ENCODE measurements around the gene GOT1. TPM values are rescaled to one million over a fixed set of nuclear protein-coding genes. Genes with fewer than 3 reads are reported as not detected.
A peak's percentile ranks its signal among the peaks of the same experiment; 100 is the strongest.

Gene GOT1
- polyA plus RNA-seq, 3 donors, result 2.6 to 10.4 (median 8.2) TPM

- H3K27ac Mint-ChIP-seq, result peak overlapping the region in 1 of 7 donors; percentile 16
- H3K79me2 ChIP-seq (ENCODE audit: insufficient read depth, low read length), result no peaks in the 10 kb centered on the region
- intact Hi-C loops (cut with micrococcal nuclease), result no loop called here
Observed at GRCh38 chr10:99419688-99420087, 10.7 kb downstream of the GOT1 start.

GRCh38 chr10:99418910-99419624 lies 11.4 kb downstream of the GOT1 start:
- intact Hi-C loops (cut with micrococcal nuclease), result no loop called here
- Mint-ChIP-seq H3K9me3 (peaks cover 0 to 3% (median under 1%) of the 10 kb centered on the region in 7 donors), H3K4me1 (no peaks in the 10 kb centered on the region), H3K27me3 (ENCODE audit: low read depth in 3 of 3) (no peaks in the 10 kb centered on the region), H3K27ac (peak overlapping the region in 1 of 7 donors; percentile 51), H3K4me3 (no peak overlapping the region), H3K36me3 (peaks cover 29 to 37% of the 10 kb centered on the region in 2 donors)
- Histone ChIP-seq H4K20me1 (ENCODE audit: insufficient read depth, low read length) (no peaks in the 10 kb centered on the region), H3K36me3 (replicated peaks in 1 of 2; ENCODE audit: control insufficient read depth in 1 of 2, insufficient read depth in 2 of 2, low read length in 2 of 2) (peaks cover 0 to 21% of the 10 kb centered on the region in 2 donors), H3K9me3 (replicated peaks in 1 of 2; ENCODE audit: control insufficient read depth in 1 of 2, insufficient read depth in 1 of 2, low read length in 2 of 2) (no peaks in the 10 kb centered on the region), H3K27ac (ENCODE audit: low read depth in 1 of 2, low read length in 2 of 2) (no peak overlapping the region), H3K79me2 (ENCODE audit: insufficient read depth, low read length) (no peaks in the 10 kb centered on the region), H3K4me2 (replicated peaks; ENCODE audit: extremely low read depth, low read length, poor library complexity, severe bottlenecking) (no peak overlapping the region), H3K9ac (ENCODE audit: insufficient read depth, low read length, poor library complexity, severe bottlenecking) (no peak overlapping the region), H3K27me3 (ENCODE audit: control insufficient read depth in 2 of 2, insufficient read depth in 2 of 2, low read length in 2 of 2) (no peaks in the 10 kb centered on the region), H3K4me3 (replicated peaks in 1 of 3; ENCODE audit: low read depth in 2 of 3, low read length in 3 of 3) (no peak overlapping the region), H3K4me1 (ENCODE audit: control insufficient read depth in 1 of 2, insufficient read depth in 2 of 2, low read length in 2 of 2) (no peaks in the 10 kb centered on the region), H2AFZ (ENCODE audit: insufficient read depth, low read depth, low read length, poor library complexity, severe bottlenecking) (no peak overlapping the region)
- TF ChIP-seq, protein P1, sequence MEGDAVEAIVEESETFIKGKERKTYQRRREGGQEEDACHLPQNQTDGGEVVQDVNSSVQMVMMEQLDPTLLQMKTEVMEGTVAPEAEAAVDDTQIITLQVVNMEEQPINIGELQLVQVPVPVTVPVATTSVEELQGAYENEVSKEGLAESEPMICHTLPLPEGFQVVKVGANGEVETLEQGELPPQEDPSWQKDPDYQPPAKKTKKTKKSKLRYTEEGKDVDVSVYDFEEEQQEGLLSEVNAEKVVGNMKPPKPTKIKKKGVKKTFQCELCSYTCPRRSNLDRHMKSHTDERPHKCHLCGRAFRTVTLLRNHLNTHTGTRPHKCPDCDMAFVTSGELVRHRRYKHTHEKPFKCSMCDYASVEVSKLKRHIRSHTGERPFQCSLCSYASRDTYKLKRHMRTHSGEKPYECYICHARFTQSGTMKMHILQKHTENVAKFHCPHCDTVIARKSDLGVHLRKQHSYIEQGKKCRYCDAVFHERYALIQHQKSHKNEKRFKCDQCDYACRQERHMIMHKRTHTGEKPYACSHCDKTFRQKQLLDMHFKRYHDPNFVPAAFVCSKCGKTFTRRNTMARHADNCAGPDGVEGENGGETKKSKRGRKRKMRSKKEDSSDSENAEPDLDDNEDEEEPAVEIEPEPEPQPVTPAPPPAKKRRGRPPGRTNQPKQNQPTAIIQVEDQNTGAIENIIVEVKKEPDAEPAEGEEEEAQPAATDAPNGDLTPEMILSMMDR (IDR thresholded peaks at IDR 0.05), result no peak
- DNase-seq, result no peak

More at GRCh38 chr10:99419688-99420087, 10.7 kb downstream of the GOT1 start:
- Mint-ChIP-seq H3K9me3 (peaks cover 0 to 3% (median 0%) of the 10 kb centered on the region in 7 donors), H3K4me3 (no peak overlapping the region), H3K27me3 (ENCODE audit: low read depth in 3 of 3) (no peaks in the 10 kb centered on the region), H3K4me1 (no peaks in the 10 kb centered on the region), H3K36me3 (peaks cover 31 to 35% of the 10 kb centered on the region in 2 donors)
- H2AFZ ChIP-seq (ENCODE audit: insufficient read depth, low read depth, low read length, poor library complexity, severe bottlenecking), result no peak overlapping the region
- no peak overlapping the region for H3K4me3 ChIP-seq (replicated peaks in 1 of 3; ENCODE audit: low read depth in 2 of 3, low read length in 3 of 3)
- TF ChIP-seq, protein P1 (IDR thresholded peaks at IDR 0.05), result no peak
- H3K4me2 ChIP-seq (replicated peaks; ENCODE audit: extremely low read depth, low read length, poor library complexity, severe bottlenecking), result no peak overlapping the region
- no peaks in the 10 kb centered on the region for H3K27me3 ChIP-seq (ENCODE audit: control insufficient read depth in 2 of 2, insufficient read depth in 2 of 2, low read length in 2 of 2)
- H3K27ac ChIP-seq (ENCODE audit: low read depth in 1 of 2, low read length in 2 of 2), result no peak overlapping the region
- H3K4me1 ChIP-seq (ENCODE audit: control insufficient read depth in 1 of 2, insufficient read depth in 2 of 2, low read length in 2 of 2), result no peaks in the 10 kb centered on the region
- H3K9me3 ChIP-seq (replicated peaks in 1 of 2; ENCODE audit: control insufficient read depth in 1 of 2, insufficient read depth in 1 of 2, low read length in 2 of 2), result no peaks in the 10 kb centered on the region
- H3K36me3 ChIP-seq (replicated peaks in 1 of 2; ENCODE audit: control insufficient read depth in 1 of 2, insufficient read depth in 2 of 2, low read length in 2 of 2), result peaks cover 0 to 24% of the 10 kb centered on the region in 2 donors
- H4K20me1 ChIP-seq (ENCODE audit: insufficient read depth, low read length), result no peaks in the 10 kb centered on the region
- 100% methylated on average over 2 of the region's 2 CpGs for WGBS (ENCODE audit: insufficient coverage)
- no peak for DNase-seq
- no peak overlapping the region for H3K9ac ChIP-seq (ENCODE audit: insufficient read depth, low read length, poor library complexity, severe bottlenecking)

Measured in CD14-positive monocyte (primary cell).